ENCODE data around the gene CCDC197.

The CCDC197 gene

GRCh38 chr14:93982230-93983007 lies 14.7 kb upstream of the CCDC197 start:
- H3K27me3 ChIP-seq (replicated peaks; ENCODE audit: insufficient read depth, low read length), result no peaks in the 10 kb centered on the region
- H3K36me3 ChIP-seq (replicated peaks; ENCODE audit: insufficient read depth, low read length), result no peaks in the 10 kb centered on the region
- TF ChIP-seq EZH2 (optimal IDR thresholded peaks at IDR 0.05; ENCODE audit: low read depth, low read length) (no peak), CTCF (IDR thresholded peaks at IDR 0.05; ENCODE audit: low read length) (no peak), EZH2phosphoT487 (IDR thresholded peaks at IDR 0.05; ENCODE audit: low read length) (no peak)
- no peaks in the 10 kb centered on the region for H3K9me2 ChIP-seq (replicated peaks; ENCODE audit: insufficient read depth, low read length)
- peaks cover 31% of the 10 kb centered on the region for H3K4me1 ChIP-seq (ENCODE audit: low read length)
- H3K4me2 ChIP-seq (ENCODE audit: low read depth, low read length), result no peak overlapping the region
- DNase-seq, result no peak
- H3K9me3 ChIP-seq (replicated peaks; ENCODE audit: insufficient read depth, low read length), result no peaks in the 10 kb centered on the region
- H3F3A ChIP-seq (ENCODE audit: insufficient read depth, low read length), result peaks cover 15% of the 10 kb centered on the region
- H3K4me3 ChIP-seq (ENCODE audit: low read length), result no peak overlapping the region
- H3K27ac ChIP-seq (ENCODE audit: low read length), result no peak overlapping the region
- no peaks in the 10 kb centered on the region for H3K79me2 ChIP-seq (ENCODE audit: low read length)
- H3K9ac ChIP-seq (ENCODE audit: low read length), result no peak overlapping the region
- no peak overlapping the region for H2AFZ ChIP-seq (ENCODE audit: low read length)
- no peaks in the 10 kb centered on the region for H4K20me1 ChIP-seq (ENCODE audit: insufficient read depth, low read length)

- Histone ChIP-seq H3K9me3 (replicated peaks; ENCODE audit: insufficient read depth, low read length) (no peaks in the 10 kb centered on the region), H3K27me3 (replicated peaks; ENCODE audit: insufficient read depth, low read length) (no peaks in the 10 kb centered on the region), H3K4me2 (ENCODE audit: low read depth, low read length) (no peak overlapping the region), H3K9me2 (replicated peaks; ENCODE audit: insufficient read depth, low read length) (no peaks in the 10 kb centered on the region), H3K4me1 (ENCODE audit: low read length) (peaks cover 17% of the 10 kb centered on the region), H2AFZ (ENCODE audit: low read length) (no peak overlapping the region), H3K9ac (ENCODE audit: low read length) (no peak overlapping the region), H4K20me1 (ENCODE audit: insufficient read depth, low read length) (no peaks in the 10 kb centered on the region), H3K36me3 (replicated peaks; ENCODE audit: insufficient read depth, low read length) (no peaks in the 10 kb centered on the region), H3K4me3 (ENCODE audit: low read length) (no peak overlapping the region), H3F3A (ENCODE audit: insufficient read depth, low read length) (0 out of 2 replicates have a peak, but pooled peaks cover 1% of the 10 kb centered on the region), H3K27ac (ENCODE audit: low read length) (no peak overlapping the region), H3K79me2 (ENCODE audit: low read length) (no peaks in the 10 kb centered on the region)
- TF ChIP-seq CTCF (IDR thresholded peaks at IDR 0.05; ENCODE audit: low read length) (no peak), EZH2 (optimal IDR thresholded peaks at IDR 0.05; ENCODE audit: low read depth, low read length) (no peak), EZH2phosphoT487 (IDR thresholded peaks at IDR 0.05; ENCODE audit: low read length) (no peak)
- DNase-seq, result no peak
Observed at GRCh38 chr14:93984070-93984469, 13.0 kb upstream of the CCDC197 start.

- no peak overlapping the region for H3K4me2 ChIP-seq (ENCODE audit: low read depth, low read length)
- DNase-seq, result no peak
Observed at GRCh38 chr14:93984987-93985410, 12.1 kb upstream of the CCDC197 start.

More at GRCh38 chr14:93984987-93985410, 12.1 kb upstream of the CCDC197 start:
- no peaks in the 10 kb centered on the region for H3K9me2 ChIP-seq (replicated peaks; ENCODE audit: insufficient read depth, low read length)
- H3K79me2 ChIP-seq (ENCODE audit: low read length), result no peaks in the 10 kb centered on the region
- no peak overlapping the region for H3K4me3 ChIP-seq (ENCODE audit: low read length)
- H4K20me1 ChIP-seq (ENCODE audit: insufficient read depth, low read length), result no peaks in the 10 kb centered on the region
- H3K4me1 ChIP-seq (ENCODE audit: low read length), result peaks cover 10% of the 10 kb centered on the region
- H3K27ac ChIP-seq (ENCODE audit: low read length), result no peak overlapping the region
- H3K9me3 ChIP-seq (replicated peaks; ENCODE audit: insufficient read depth, low read length), result no peaks in the 10 kb centered on the region
- TF ChIP-seq EZH2 (optimal IDR thresholded peaks at IDR 0.05; ENCODE audit: low read depth, low read length), result no peak
- TF ChIP-seq EZH2phosphoT487 (IDR thresholded peaks at IDR 0.05; ENCODE audit: low read length), result no peak
- TF ChIP-seq CTCF (IDR thresholded peaks at IDR 0.05; ENCODE audit: low read length), result no peak
- no peaks in the 10 kb centered on the region for H3K27me3 ChIP-seq (replicated peaks; ENCODE audit: insufficient read depth, low read length)
- no peaks in the 10 kb centered on the region for H3K36me3 ChIP-seq (replicated peaks; ENCODE audit: insufficient read depth, low read length)
- H3F3A ChIP-seq (ENCODE audit: insufficient read depth, low read length), result no peaks in the 10 kb centered on the region
- H2AFZ ChIP-seq (ENCODE audit: low read length), result no peak overlapping the region
- no peak overlapping the region for H3K9ac ChIP-seq (ENCODE audit: low read length)
